Lung microvascular endothelial cell (primary cell): Measurements from ENCODE around the gene NDUFB3. TPM values are rescaled to one million over a fixed set of nuclear protein-coding genes. Genes with fewer than 3 reads are reported as not detected.
"Not testable (repeated sequence)": the region's sequence is repeated elsewhere in the genome, so short reads cannot be mapped to it uniquely, and the experiment has no call there.

Source experiments
- DNase-seq, 2 donors: peaks; one replicate each; pipeline versions ENCODE4 v3.0.0 to v3.0.0-alpha.2; 2010; ENCODE audit warnings: low read depth in 2 of 2
- total RNA-seq: library from RNA; depleted of rRNA; stranded (reverse); fragments of >200 nt; gene quantifications from 2 replicates; pipeline ENCODE4 v1.2.1, GENCODE V29; 2014

NDUFB3 gene
- total RNA-seq: 85.3 and 92.0 TPM in 2 replicates

DNA sequence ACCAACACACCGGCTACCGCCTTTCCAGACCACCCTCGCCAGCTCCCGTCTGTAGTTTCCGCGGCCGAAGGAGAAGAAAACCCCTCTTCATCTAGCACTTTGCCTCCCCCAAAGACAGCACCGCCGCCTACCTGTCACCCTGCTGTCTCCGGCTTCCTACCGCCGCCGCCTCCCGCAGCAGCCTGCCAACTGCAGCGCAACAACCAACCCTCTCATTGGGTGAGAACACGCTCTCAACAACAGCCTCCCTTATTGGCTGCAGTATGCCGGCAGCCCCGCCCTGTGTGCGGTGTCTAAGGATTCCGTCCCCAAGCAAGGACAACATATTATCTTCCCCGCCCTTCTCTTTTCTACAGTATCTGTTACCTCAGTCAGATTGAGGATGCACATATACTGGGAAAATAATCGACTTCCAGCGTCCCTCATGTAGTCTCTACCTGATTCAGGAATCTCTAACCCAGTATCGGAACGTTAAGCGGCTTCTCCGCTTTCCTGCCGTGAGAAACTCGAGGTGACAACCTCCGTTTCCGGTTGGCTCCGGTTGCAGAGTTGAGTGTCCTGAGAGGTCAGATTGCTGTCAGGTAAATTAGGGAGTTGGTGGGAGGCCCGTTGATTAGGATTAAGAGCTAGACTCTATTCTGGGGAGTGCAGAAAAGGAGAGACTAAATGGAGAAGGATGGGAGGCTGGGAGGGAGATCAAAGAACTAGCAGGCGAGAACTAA is at the start of gene NDUFB3, which contains the start of gene HYCC2:
Gene NDUFB3, plus strand, starts transcription at position 523 of the 722 bp plus-strand sequence. CDS start 6,882 bp downstream, outside the sequence.
Gene HYCC2, minus strand, starts transcription at position 193 of the 722 bp plus-strand sequence. CDS start 47,662 bp downstream, outside the sequence.
- DNase-seq: peak; percentile 97

DNA sequence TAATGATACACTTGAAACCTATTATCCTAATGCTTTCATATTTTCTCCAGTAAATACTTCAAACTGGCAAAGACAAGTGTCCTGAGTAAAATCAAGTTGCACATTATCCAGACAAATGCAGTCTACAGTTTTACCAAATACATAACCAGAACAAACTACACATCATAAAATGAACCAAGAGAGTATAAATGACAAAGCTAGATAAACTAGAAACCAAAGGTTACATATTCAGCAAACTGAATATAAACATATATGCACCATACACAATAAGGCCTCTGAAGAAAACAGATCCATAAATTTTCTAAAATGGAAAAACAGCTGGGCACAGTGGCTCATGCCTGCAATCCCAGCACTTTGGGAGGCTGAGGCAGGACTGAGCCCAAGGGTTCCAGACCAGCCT is 47.3 kb upstream of the NDUFB3 start:
- DNase-seq: no peak

DNA sequence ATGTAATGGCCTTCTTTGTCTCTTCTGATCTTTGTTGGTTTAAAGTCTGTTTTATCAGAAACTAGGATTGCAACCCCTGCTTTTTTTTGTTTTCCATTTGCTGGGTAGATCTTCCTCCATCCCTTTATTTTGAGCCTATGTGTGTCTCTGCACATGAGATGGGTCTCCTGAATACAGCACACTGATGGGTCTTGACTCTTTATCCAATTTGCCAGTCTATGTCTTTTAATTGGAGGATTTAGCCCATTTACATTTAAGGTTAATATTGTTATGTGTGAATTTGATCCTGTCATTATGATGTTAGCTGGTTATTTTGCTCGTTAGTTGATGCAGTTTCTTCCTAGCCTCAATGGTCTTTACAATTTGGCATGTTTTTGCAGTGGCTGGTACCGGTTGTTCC is 37.4 kb upstream of the NDUFB3 start:
- not testable (repeated sequence) for DNase-seq

DNA sequence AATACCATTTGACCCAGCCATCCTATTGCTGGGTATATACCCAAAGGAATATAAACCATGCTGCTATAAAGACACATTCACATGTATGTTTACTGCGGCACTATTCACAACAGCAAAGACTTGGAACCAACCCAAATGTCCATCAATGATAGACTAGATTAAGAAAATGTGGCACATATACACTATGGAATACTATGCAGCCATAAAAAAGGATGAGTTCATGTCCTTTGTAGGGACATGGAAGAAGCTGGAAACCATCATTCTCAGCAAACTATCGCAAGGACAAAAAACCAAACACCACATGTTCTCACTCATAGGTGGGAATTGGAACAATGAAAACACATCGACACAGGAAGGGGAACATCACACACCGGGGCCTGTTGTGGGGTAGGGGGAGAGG is 33.4 kb upstream of the NDUFB3 start:
- not testable (repeated sequence) for DNase-seq

DNA sequence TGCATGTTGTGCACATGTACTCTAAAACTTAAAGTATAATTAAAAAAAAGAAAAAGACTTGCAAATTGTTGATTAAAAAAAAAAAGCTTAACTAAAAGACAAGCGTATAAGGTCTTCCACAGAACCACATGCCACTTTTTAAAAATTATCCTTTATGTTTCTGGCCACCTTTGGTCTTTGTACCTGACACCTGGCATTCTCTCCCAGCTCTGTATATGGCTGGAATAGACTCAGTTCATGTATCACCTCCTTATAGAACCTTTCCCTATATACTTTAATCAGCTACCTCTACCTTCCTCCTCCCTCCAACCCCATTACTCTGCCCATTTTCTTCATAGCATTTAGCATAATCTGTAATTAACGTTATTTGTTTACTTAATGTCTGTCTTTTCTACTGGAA is 32.9 kb upstream of the NDUFB3 start:
- DNase-seq: no peak

DNA sequence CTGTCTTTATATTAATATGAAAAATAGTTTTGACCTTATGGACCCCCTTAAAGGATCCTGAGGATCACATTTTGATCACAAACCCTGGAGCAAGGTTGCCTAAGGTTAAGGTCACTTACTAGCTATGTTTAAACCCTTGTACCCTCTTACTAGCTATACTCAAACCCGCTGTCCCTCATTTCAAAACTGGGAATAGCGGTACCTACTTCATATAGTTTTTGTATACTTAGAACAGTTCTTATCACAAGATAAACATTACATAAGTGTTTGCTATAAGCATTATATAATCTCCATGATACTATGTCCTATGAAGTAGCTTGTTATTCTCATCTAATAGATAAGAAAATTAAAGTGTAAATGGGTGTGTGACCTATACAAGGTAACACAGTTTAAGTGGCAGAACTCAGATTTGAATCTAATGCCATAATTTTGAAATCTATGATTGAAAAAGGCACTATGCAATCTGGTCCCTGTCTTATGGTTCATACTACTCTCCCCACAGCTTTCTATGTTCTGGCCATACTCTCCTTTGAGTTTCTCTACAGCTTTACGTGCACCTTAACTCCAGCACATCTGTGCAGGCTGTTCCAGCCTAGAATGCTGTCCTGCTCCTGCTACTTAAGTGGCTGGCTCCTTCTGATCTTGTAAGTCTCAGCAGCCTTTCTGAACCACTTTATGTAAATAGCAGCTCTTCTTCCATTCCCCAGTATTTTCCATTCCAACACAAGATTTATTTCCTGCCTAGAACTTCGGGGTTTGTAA is 30.8 kb upstream of the NDUFB3 start:
- no peak for DNase-seq

DNA sequence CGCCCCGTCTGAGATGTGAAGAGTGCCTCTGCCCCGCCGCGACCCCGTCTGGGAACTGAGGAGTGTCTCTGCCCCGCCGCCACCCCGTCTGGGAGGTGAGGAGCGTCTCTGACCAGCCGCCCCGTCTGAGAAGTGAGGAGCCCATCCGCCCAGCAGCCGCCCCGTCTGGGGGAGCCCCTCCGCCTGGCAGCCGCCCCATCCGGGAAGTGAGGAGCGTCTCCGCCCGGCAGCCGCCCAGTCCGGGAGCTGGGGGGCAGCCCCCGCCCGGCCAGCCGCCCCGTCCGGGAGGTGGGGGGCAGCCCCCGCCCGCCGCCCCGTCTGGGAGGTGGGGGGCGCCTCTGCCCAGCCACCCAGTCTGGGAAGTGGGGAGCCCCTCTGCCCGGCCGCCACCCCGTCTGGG is 29.4 kb upstream of the NDUFB3 start:
- not testable (repeated sequence) for DNase-seq

DNA sequence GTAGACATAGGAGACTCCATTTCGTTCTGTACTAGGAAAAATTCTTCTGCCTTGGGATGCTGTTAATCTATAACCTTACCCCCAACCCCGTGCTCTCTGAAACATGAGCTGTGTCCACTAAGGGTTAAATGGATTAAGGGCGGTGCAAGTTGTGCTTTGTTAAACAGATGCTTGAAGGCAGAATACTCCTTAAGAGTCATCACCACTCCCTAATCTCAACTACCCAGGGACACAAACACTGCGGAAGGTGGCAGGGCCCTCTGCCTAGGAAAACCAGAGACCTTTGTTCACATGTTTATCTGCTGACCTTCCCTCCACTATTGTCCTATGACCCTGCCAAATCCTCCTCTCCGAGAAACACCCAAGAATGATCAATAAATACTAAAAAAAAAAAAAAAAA is 28.8 kb upstream of the NDUFB3 start:
- not testable (repeated sequence) for DNase-seq

DNA sequence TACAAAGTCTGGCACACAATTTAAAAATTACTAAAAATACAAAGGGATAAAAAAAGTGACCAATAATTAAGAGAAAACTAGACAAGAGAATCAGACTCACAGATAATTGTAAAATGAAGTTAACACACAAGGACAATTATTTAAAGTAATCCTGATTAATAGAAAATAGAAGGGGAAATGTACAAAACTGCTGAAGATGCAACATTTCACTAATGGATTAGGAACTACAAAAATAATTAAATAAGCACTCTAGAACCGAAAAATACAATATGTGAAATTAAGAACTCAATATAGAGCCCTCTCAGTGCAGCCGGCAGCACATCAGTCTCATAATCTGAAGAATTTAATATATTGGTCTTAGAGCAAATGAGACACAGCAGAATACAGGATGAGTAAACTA is 24.9 kb upstream of the NDUFB3 start:
- no peak for DNase-seq

DNA sequence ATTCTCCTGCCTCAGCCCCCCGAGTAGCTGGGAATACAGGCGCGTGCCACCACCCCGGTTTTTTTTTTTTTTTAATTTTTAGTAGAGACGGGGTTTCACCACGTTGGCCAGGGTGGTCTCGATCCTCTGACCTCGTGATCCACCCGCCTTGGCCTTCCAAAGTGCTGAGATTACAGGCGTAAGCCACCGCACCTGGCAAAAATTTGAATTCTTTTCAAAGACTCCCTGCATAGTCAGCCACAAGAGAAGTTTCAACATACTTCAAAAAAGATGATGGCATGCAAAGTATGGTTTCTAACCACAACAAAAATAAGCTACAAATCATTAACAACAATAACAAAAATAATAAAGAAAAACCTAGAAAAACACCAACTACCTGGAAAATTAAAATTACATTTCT is 22.3 kb upstream of the NDUFB3 start:
- DNase-seq: no peak

DNA sequence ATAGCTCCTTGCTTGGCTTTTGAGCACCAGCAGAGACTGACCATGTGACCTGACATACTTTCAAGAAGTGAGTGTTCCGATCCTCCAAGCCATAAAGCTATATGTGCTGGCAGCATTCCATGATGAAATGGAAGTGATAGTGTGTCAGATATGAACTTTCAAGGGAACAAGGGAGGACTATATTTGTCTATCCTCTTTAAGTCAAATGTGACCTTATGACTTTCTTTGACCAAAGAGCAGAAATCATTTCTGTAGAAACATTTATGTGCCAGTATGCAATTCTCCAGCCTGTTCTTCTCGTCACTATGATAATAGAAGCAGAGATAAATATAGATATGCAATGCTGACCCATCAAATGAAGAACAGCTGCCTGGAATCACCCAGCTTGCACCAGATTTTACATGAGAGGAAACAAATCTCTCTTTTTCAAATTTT is 14.7 kb upstream of the NDUFB3 start:
- DNase-seq: no peak

DNA sequence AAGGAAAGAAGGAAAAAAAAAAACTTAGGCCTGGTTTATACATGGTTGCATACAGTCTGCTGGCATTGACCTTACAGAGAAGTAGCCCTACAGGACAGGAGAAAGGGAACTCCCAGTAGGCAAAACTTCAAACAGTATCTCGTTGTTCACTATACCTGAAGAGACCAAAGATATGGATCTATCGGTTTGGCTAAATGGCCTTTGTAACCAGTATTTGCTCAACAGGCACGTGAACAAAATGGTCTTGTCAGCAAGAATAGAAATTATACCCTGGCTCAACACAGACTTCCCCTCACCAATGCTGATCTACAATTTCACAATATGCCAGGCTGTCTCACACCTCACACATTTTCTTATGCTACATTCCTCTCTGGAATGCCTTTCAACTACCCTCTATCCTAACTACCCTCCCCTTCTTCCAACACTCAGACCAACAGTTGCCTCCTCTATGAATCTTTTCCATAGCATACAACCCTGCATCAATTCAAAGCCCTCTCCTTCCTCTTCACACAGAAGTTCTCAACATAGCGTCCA is 14.0 kb upstream of the NDUFB3 start:
- no peak for DNase-seq

DNA sequence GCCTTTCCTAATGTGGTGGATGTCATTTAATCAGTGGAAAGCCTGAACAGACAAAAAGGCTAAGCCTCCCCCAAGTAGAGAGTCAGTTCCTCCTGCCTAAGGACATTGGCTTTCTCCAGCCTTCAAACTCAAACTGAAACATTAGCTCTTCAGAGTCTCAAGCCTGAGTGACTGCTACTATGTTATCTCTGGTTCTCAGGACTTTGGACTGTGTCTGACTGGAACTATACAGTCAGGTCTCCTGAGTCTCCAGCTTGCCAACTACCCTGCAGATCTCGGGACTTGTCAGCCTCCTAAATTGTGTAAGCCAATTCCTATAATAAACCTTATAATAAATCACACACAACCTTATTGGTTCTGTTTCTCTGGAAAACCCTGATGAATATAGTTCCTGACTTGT is 12.9 kb upstream of the NDUFB3 start:
- no peak for DNase-seq

DNA sequence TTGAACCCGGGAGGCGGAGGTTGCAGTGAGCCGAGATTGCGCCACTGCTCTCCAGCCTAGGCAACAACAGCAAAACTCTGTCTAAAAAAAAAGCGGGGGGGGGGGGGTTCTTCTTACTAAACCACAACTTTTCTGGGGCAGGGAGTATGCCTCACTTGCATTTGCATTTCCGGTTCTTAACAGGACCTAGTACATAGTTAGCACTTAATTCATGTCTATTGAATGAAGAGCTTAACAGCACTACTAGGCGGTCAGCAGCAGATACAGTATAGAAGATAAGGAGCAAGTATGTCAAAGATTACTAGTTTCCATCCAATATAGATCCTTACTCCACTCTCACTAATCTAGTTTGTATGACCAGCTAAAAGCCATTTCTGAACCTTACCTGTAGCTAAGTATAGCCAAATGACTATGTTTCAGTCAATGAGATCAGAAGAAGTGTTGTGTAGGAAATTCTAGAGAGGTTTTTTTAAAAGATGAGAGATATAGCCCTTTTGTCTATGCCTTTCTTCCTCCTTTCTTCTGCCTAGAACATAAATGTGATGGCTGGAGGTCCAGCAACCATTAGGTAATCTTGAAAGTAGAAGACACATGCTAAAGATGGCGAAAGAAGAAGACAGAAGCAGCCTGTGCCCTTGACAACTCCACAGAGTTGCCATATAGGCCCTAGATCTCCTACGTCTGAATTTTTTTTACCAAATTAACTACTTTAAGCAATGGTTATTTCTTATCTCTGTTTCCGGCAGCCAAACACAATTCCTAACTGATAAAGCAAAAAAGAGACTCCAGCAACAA is 11.6 kb upstream of the NDUFB3 start:
- DNase-seq: no peak

DNA sequence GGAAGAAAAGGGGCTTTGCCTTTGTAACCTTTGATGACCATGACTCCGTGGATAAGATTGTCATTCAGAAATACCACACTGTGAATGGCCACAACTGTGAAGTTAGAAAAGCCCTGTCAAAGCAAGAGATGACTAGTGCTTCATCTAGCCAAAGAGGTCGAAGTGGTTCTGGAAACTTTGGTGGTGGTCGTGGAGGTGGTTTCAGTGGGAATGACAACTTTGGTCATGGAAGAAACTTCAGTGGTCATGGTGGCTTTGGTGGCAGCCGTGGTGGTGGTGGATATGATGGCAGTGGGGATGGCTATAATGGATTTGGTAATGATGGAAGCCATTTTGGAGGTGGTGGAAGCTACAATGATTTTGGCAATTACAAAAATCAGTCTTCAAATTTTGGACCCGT is 8.3 kb upstream of the NDUFB3 start:
- DNase-seq: not testable (repeated sequence)

DNA sequence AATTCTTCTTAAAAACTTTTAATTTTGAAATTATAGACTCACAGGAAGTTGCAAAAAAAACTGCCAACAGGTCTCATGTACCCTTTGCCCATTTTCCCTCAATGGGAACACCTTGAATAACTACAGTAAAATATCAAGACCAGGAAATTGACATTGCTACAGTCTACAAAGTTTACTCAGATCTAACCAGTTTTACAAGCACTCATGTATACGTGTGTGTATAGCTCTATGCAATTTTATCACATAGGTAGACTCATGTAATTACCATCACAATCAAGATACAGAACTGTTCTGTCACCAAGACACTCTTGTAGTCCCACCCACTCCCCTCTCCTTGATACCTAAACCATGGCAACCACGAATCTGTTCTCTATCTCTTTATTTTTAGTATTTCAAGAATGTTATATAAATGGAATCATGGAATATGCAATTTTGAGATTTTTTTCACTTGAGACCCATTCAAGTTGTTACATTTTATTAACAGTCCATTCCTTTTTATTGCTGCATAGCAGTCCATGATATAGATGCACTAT is 6.9 kb upstream of the NDUFB3 start:
- DNase-seq: no peak

DNA sequence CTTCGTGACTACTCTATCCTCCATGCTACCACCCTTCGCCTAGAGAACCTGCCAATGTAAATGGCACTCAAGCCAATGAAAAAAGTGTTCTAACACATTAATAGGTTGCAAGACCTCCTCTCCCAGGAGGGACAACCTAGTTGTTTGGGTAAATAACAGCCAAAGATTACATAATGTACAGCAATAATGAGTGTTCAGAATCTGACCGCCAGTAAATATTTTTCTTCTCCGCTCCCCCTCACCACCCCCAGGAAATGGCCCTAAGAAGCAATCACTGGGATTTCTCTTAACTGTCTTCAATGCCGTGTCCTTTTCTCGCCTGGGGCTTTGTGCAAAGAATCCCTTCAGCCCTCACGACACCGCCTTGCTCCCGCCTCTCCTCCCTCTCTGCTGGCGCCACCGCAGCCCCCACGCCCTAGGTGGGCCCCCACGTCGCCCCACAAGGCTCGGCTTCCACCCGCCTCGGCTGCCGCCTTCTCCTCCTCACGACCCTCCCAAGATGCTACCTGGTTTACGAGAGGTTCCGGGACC is 788 bp upstream of the NDUFB3 start:
- DNase-seq: peak in 1 of 2 donors; percentile 18

DNA sequence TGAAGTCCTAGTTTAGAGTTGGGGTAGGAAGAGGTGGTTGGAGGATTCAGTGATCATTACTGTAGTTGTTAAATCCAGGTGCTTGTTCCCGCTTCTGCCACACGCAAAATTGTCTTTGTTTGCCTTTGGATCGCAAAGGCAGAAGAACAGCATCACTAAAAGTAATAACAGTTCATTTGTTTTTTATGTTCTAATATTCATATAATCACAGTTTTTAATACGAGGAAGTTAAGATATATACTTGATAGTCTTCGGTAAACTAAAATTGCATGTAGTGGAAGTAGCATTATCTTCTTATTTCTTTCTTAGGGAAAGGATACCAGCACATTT is 365 bp downstream of the NDUFB3 start:
- peak in 1 of 2 donors; percentile 8 for DNase-seq

DNA sequence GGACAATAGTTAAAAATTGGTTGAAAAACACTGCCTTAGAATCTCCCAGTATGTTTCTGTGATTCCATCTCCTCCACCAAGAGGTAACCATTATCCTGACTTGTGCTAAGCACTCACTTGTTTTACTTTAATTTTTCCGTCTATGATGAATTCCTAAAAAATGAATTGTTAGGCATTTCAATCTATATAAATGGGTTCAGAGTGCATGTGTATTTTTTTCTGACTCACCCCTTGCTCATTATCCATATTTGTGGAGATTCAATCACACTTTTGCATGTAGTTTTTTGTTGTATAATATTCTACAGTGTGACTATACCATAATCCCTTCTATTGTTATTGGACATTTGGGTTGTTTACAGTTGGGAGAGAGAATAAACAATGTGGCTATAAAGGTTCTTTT is 1.3 kb downstream of the NDUFB3 start:
- DNase-seq: no peak

DNA sequence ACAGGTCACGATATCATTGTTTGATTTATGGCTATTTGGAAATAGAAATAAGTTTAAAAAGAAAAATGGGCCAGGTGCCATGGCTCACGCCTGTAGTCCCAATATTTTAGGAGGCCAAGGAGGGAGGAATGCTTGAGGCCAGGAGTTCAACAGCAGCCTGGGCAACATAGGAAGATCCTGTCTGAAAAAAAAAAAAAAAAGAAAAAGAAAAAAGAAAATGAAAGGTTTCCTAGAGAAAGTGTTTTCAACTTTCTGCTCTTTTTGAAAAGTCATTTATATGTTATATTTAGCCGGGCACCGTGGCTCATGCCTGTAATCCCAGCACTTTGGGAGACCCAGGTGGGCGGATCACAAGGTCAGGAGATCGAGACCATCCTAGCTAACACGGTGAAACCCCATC is 3.2 kb downstream of the NDUFB3 start:
- no peak for DNase-seq

DNA sequence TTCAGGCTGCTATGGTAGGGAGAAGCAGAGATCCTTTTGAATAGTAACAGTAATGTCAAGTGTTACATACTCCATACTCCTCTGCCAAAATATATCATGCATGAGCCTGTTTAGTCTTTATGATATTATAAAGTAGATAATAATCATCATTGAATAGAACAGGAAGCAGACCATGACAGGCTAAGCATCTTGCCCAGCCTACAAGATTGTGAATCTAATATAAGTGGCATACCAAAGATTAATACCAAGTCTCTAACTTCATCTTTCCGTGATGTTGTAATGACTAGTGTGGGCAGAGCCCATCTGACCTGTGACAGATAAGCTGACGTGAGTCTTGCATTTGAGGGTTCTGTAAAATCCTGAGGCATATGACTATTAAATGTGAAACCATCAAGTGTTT is 13.1 kb downstream of the NDUFB3 start:
- no peak for DNase-seq
